Nephron (organoid): ENCODE results near the gene CALM3.

ENCODE experiments used
- H3K27ac Mint-ChIP-seq, 3 experiments: 2 replicates each; pipeline ENCODE4 v1.8.0; 2020; ENCODE audit warnings: mixed read lengths in 3 of 3, mild to moderate bottlenecking in 2 of 3, moderate library complexity in 1 of 3
- H3K27me3 Mint-ChIP-seq: 2 replicates; pipeline ENCODE4 v1.8.0; 2021; ENCODE audit warnings: low read depth, mild to moderate bottlenecking, moderate library complexity, mixed read lengths
- H3K36me3 Mint-ChIP-seq: 2 replicates; pipeline ENCODE4 v1.8.0; 2020; ENCODE audit warnings: low read depth, mixed read lengths
- H3K4me1 Mint-ChIP-seq: 2 replicates; pipeline ENCODE4 v1.8.0; 2020; ENCODE audit warnings: mixed read lengths
- H3K4me3 Mint-ChIP-seq, 3 experiments: 2 replicates each; pipeline ENCODE4 v1.8.0; 2020; ENCODE audit warnings: mild to moderate bottlenecking in 3 of 3, mixed read lengths in 3 of 3, moderate library complexity in 2 of 3
- H3K9me3 Mint-ChIP-seq: 2 replicates; pipeline ENCODE4 v1.8.0; 2020; ENCODE audit warnings: mixed read lengths
- TF ChIP-seq, protein P1 (sequence below), 3 experiments: fragments of 200-600 bp; sonication (generic); IDR thresholded peaks; one replicate each; pipeline ENCODE4 v1.5.0; 2021; ENCODE audit warnings: antibody characterized with exemption in 3 of 3; ENCODE audit not compliant: unreplicated experiment in 3 of 3

The CALM3 gene

DNA sequence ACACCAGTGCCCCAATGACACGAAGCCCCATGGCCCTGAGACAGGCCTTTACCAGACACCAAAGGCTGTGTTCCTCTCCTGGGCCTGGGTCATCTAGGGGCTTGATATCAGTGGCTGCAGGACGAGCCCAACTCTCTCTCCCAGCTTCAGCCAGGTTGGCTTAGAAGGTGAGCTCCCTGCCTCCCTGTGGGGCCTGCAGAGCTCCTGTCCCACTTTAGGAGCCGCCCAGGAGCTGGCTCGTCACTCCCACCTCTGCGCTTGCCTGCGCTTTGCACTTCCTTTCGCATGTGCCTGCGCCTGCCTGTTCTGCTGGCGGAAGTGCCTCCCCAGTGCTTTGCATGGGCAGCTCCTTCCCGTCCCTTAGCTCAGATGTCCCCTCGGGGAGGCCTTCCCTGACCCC lies 4.9 kb downstream of the CALM3 start:
- peaks cover 32% of the 10 kb centered on the region for H3K36me3 Mint-ChIP-seq
- peaks cover 26% of the 10 kb centered on the region for H3K4me1 Mint-ChIP-seq
- TF ChIP-seq, protein P1, sequence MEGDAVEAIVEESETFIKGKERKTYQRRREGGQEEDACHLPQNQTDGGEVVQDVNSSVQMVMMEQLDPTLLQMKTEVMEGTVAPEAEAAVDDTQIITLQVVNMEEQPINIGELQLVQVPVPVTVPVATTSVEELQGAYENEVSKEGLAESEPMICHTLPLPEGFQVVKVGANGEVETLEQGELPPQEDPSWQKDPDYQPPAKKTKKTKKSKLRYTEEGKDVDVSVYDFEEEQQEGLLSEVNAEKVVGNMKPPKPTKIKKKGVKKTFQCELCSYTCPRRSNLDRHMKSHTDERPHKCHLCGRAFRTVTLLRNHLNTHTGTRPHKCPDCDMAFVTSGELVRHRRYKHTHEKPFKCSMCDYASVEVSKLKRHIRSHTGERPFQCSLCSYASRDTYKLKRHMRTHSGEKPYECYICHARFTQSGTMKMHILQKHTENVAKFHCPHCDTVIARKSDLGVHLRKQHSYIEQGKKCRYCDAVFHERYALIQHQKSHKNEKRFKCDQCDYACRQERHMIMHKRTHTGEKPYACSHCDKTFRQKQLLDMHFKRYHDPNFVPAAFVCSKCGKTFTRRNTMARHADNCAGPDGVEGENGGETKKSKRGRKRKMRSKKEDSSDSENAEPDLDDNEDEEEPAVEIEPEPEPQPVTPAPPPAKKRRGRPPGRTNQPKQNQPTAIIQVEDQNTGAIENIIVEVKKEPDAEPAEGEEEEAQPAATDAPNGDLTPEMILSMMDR (IDR thresholded peaks at IDR 0.05; ENCODE audit: unreplicated experiment in 3 of 3), result no peak
- H3K27me3 Mint-ChIP-seq, result no peaks in the 10 kb centered on the region
- H3K27ac Mint-ChIP-seq, result peak overlapping the region; percentile 12 to 63 (median 19)
- peak overlapping the region in 2 of 3 experiments; percentile 44 to 64 for H3K4me3 Mint-ChIP-seq
- no peaks in the 10 kb centered on the region for H3K9me3 Mint-ChIP-seq

DNA sequence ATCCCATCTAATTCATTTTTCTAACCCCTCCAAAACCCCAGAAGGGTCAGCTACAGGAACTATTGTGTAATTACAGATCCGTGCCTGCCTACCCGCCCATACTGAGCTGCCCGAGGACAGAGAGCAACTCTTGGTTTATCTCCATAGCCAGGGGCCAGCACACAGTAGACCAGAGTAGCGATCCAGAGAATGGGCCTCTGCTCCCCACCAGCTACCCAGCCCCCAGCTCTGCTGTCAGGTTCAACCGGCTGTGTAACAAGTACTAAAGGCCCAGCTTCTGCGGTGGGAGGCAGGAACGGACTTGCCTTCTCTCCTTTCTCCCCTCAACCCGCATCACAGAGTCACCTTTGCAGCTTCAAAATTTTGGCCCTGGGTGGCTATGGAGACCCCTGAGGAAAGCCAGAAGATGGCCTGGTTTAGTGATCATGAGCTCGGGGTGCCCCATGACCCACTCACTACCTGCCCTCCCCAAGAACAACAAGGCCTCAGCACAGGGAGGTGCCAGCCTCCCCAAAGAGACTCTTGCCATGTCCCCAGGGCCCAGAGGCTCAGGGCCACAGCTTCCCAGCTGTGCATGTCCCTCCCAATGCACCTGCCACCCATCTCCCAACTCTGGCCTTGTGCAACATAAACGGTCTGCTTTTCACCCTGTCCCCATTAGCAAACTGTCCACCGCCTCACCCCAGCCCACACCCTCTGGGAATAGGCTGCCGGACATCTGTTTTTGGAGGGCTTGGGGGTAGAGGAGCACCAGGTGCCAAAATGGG lies 5.7 kb downstream of the CALM3 start:
- H3K27me3 Mint-ChIP-seq, result no peaks in the 10 kb centered on the region
- peaks cover 32% of the 10 kb centered on the region for H3K36me3 Mint-ChIP-seq
- H3K4me3 Mint-ChIP-seq, result peak overlapping the region in 1 of 3 experiments; percentile 64
- no peaks in the 10 kb centered on the region for H3K9me3 Mint-ChIP-seq
- peaks cover 26% of the 10 kb centered on the region for H3K4me1 Mint-ChIP-seq
- peak overlapping the region; percentile 12 to 63 (median 19) for H3K27ac Mint-ChIP-seq
- TF ChIP-seq, protein P1 (IDR thresholded peaks at IDR 0.05; ENCODE audit: unreplicated experiment in 3 of 3), result no peak

DNA sequence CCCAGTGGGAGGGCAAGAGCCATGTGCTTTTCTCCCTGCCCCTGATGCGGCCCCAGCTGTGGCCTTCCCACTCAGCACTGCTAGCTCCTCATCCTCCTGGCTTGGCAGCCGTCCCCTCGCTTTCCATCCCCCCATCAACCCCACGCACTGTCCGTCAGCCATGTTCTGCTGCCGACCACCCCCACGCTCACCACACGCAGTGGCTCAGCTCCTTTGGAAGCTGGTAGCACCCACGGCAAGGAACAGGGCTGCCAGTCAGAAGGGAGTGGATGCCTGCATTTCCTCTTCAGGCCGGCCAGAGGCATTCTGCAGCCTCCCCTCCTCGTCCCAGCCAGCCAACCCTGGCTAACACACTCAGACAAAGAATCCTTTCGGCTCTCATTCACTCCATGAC lies 6.3 kb downstream of the CALM3 start:
- H3K27ac Mint-ChIP-seq, result no peak overlapping the region
- H3K36me3 Mint-ChIP-seq, result peaks cover 32% of the 10 kb centered on the region
- no peaks in the 10 kb centered on the region for H3K27me3 Mint-ChIP-seq
- TF ChIP-seq, protein P1 (IDR thresholded peaks at IDR 0.05; ENCODE audit: unreplicated experiment in 3 of 3), result no peak
- no peaks in the 10 kb centered on the region for H3K9me3 Mint-ChIP-seq
- no peak overlapping the region for H3K4me3 Mint-ChIP-seq
- peaks cover 20% of the 10 kb centered on the region for H3K4me1 Mint-ChIP-seq

DNA sequence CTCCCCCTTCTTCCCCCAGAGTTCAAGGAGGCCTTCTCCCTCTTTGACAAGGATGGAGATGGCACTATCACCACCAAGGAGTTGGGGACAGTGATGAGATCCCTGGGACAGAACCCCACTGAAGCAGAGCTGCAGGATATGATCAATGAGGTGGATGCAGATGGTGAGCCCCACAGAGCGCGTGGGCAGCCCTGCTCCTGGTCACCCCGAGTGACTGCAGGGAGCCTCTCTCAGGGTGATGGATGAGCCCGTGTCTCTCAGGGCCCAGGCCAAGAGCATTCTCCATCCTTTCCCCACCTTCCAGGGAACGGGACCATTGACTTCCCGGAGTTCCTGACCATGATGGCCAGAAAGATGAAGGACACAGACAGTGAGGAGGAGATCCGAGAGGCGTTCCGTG lies 7.0 kb downstream of the CALM3 start:
- H3K4me3 Mint-ChIP-seq, result no peak overlapping the region
- peaks cover 32% of the 10 kb centered on the region for H3K36me3 Mint-ChIP-seq
- no peak overlapping the region for H3K27ac Mint-ChIP-seq
- H3K27me3 Mint-ChIP-seq, result no peaks in the 10 kb centered on the region
- H3K4me1 Mint-ChIP-seq, result peaks cover 12% of the 10 kb centered on the region
- no peaks in the 10 kb centered on the region for H3K9me3 Mint-ChIP-seq
- TF ChIP-seq, protein P1 (IDR thresholded peaks at IDR 0.05; ENCODE audit: unreplicated experiment in 3 of 3), result no peak

DNA sequence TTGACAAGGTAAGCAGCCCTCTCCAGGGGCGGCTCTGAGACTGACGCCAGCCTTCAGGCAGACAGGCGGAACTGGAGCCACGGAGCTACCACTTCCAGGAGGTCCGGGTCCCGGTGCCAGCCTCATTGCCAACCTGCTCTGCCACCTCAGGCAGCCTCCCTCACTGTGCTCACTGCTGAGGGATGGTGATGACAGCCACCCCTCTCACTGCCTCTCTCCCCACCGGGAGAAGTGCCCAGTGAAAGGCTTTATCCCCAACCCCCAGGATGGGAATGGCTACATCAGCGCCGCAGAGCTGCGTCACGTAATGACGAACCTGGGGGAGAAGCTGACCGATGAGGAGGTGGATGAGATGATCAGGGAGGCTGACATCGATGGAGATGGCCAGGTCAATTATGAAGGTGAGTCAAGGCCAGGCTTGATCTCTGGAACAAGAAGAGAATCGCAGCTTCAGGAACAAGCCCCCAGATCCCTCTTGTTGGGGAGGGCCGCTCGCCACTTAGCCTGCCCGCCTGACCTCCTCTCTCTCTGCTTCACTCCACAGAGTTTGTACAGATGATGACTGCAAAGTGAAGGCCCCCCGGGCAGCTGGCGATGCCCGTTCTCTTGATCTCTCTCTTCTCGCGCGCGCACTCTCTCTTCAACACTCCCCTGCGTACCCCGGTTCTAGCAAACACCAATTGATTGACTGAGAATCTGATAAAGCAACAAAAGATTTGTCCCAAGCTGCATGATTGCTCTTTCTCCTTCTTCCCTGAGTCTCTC lies 7.6 kb downstream of the CALM3 start:
- TF ChIP-seq, protein P1 (IDR thresholded peaks at IDR 0.05; ENCODE audit: unreplicated experiment in 3 of 3), result no peak
- Mint-ChIP-seq H3K36me3 (peaks cover 32% of the 10 kb centered on the region), H3K4me1 (peaks cover 7% of the 10 kb centered on the region), H3K27ac (peak overlapping the region in 2 of 3 experiments; percentile 1 to 19), H3K27me3 (no peaks in the 10 kb centered on the region), H3K4me3 (no peak overlapping the region), H3K9me3 (no peaks in the 10 kb centered on the region)
